ENCODE data around the gene LPCAT4. TPM values are rescaled to one million over a fixed set of nuclear protein-coding genes. Genes with fewer than 3 reads are reported as not detected.

LPCAT4 gene
- total RNA-seq, 2 experiments from 2014 or later = 44.3 to 74.5 TPM

DNA sequence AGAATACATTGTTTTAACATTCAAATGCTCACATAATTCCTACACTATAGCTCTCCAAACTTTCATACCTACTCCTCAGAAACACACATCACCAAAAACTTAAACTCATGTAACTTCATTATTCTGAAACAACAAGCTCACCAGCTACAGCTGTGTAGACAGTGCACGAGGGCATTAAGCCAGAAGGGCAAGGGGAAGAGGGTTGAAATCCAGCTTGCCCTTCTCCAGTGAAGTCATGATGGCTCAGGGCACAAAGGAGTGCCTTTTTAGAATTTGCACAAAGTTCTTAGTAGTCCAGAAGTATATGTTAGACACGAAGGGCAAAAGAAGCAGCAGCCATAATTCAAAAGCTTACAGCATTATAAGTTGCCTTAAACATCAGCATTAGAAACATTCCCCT lies 38.0 kb downstream of the LPCAT4 start:
- no peaks in the 10 kb centered on the region for H3K9me3 ChIP-seq (ENCODE audit: low read length)
- H3K4me1 ChIP-seq (ENCODE audit: insufficient read depth, low read length, poor library complexity, severe bottlenecking) = peaks cover 11% of the 10 kb centered on the region
- DNase-seq (ENCODE audit: low spot score) = no peak
- CTCF ChIA-PET (ENCODE audit: unreplicated experiment) = no interaction called here
- H3K27ac ChIP-seq (ENCODE audit: low read depth, low read length, poor library complexity, severe bottlenecking) = no peak overlapping the region
- H4K20me1 ChIP-seq (ENCODE audit: insufficient read depth, low read length) = no peaks in the 10 kb centered on the region
- no TSS peak for BruUV-seq (replicated peaks)
- H3K4me2 ChIP-seq (ENCODE audit: low read length) = no peak overlapping the region
- H3K9me2 ChIP-seq (ENCODE audit: insufficient read depth, low read length) = no peaks in the 10 kb centered on the region
- intact Hi-C loops (cut with micrococcal nuclease; ENCODE audit: unreplicated experiment) = no loop called here
- POLR2A ChIA-PET = interaction anchor here (0.6 to 2.0 kb wide), 8 partner anchors 10 to 290 kb away, joined by 3 to 6 read pairs (median 3); partner anchors contain the start of genes AVEN, NOP10 and NUTM1
- H2AFZ ChIP-seq (ENCODE audit: low read length) = no peak overlapping the region
- no peak for TF ChIP-seq EZH2phosphoT487 (IDR thresholded peaks at IDR 0.05; ENCODE audit: borderline replicate concordance, low read depth, low read length)
- TF ChIP-seq, protein P1, sequence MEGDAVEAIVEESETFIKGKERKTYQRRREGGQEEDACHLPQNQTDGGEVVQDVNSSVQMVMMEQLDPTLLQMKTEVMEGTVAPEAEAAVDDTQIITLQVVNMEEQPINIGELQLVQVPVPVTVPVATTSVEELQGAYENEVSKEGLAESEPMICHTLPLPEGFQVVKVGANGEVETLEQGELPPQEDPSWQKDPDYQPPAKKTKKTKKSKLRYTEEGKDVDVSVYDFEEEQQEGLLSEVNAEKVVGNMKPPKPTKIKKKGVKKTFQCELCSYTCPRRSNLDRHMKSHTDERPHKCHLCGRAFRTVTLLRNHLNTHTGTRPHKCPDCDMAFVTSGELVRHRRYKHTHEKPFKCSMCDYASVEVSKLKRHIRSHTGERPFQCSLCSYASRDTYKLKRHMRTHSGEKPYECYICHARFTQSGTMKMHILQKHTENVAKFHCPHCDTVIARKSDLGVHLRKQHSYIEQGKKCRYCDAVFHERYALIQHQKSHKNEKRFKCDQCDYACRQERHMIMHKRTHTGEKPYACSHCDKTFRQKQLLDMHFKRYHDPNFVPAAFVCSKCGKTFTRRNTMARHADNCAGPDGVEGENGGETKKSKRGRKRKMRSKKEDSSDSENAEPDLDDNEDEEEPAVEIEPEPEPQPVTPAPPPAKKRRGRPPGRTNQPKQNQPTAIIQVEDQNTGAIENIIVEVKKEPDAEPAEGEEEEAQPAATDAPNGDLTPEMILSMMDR (conservative IDR thresholded peaks at IDR 0.05; ENCODE audit: low read length) = no peak
- H3K79me2 ChIP-seq (ENCODE audit: insufficient read depth, low read depth, low read length) = no peaks in the 10 kb centered on the region
- H3K36me3 ChIP-seq (ENCODE audit: insufficient read depth, low read length) = no peaks in the 10 kb centered on the region
- no peak overlapping the region for H3K4me3 ChIP-seq (ENCODE audit: low read depth, low read length, poor library complexity, severe bottlenecking)

DNA sequence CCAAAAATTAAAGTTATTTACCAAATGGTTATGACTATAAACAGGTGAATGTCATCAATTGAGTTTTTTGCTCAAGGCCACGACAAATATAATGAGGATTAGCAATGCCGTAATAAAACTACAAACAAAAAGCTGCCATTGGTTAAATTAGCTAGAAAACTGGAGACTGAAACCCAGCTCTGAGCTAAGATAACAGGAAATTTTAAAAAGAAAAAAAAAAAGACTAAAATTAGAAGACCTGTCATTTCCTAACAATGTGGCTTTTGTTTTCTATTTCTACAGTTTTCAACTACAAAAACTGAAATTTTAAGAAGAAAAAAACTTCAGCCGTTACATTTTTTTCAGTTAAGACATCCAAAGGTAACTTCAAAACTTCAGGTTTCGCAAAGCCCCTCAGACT lies 39.1 kb downstream of the LPCAT4 start:
- H3K9me3 ChIP-seq (ENCODE audit: low read length) = no peaks in the 10 kb centered on the region
- no peaks in the 10 kb centered on the region for H3K9me2 ChIP-seq (ENCODE audit: insufficient read depth, low read length)
- BruUV-seq (replicated peaks) = no TSS peak
- H3K27ac ChIP-seq (ENCODE audit: low read depth, low read length, poor library complexity, severe bottlenecking) = no peak overlapping the region
- no peaks in the 10 kb centered on the region for H3K79me2 ChIP-seq (ENCODE audit: insufficient read depth, low read depth, low read length)
- no peak for DNase-seq (ENCODE audit: low spot score)
- no peak overlapping the region for H3K4me2 ChIP-seq (ENCODE audit: low read length)
- no peak for TF ChIP-seq EZH2phosphoT487 (IDR thresholded peaks at IDR 0.05; ENCODE audit: borderline replicate concordance, low read depth, low read length)
- ChIA-PET CTCF (ENCODE audit: unreplicated experiment) (no interaction called here), POLR2A (interaction anchor here (0.6 to 2.0 kb wide), 8 partner anchors 9 to 289 kb away, joined by 3 to 6 read pairs (median 4); partner anchors contain the start of gene AVEN)
- intact Hi-C loops (cut with micrococcal nuclease; ENCODE audit: unreplicated experiment) = no loop called here
- H3K4me1 ChIP-seq (ENCODE audit: insufficient read depth, low read length, poor library complexity, severe bottlenecking) = peaks cover 6% of the 10 kb centered on the region
- H3K4me3 ChIP-seq (ENCODE audit: low read depth, low read length, poor library complexity, severe bottlenecking) = no peak overlapping the region
- H4K20me1 ChIP-seq (ENCODE audit: insufficient read depth, low read length) = no peaks in the 10 kb centered on the region
- no peaks in the 10 kb centered on the region for H3K36me3 ChIP-seq (ENCODE audit: insufficient read depth, low read length)
- H2AFZ ChIP-seq (ENCODE audit: low read length) = no peak overlapping the region

DNA sequence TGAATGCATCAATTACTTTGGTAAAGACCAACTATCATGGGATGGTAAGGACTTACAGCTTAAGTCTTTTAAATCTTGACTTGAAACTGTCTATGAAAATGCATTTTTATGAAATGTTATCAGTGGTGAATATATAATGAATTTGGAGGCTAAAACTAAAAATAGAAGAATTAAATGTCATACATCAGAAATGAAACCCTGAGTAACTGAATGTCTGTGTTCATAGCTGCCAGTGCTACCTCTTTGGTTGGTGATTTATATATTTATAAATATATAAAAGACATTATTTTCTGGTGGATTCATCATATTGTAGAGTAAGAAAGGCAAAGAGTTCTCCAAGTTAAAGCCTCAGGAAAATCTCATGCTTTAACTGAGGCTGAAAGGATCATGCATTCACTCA lies 41.6 kb downstream of the LPCAT4 start:
- H4K20me1 ChIP-seq (ENCODE audit: insufficient read depth, low read length) = no peaks in the 10 kb centered on the region
- H3K4me3 ChIP-seq (ENCODE audit: low read depth, low read length, poor library complexity, severe bottlenecking) = no peak overlapping the region
- H3K4me2 ChIP-seq (ENCODE audit: low read length) = no peak overlapping the region
- no peak for TF ChIP-seq EZH2phosphoT487 (IDR thresholded peaks at IDR 0.05; ENCODE audit: borderline replicate concordance, low read depth, low read length)
- TF ChIP-seq, protein P1 (conservative IDR thresholded peaks at IDR 0.05; ENCODE audit: low read length) = no peak
- no TSS peak for BruUV-seq (replicated peaks)
- intact Hi-C loops (cut with micrococcal nuclease; ENCODE audit: unreplicated experiment) = no loop called here
- CTCF ChIA-PET (ENCODE audit: unreplicated experiment) = no interaction called here
- no peaks in the 10 kb centered on the region for H3K9me2 ChIP-seq (ENCODE audit: insufficient read depth, low read length)
- H3K4me1 ChIP-seq (ENCODE audit: insufficient read depth, low read length, poor library complexity, severe bottlenecking) = peaks cover 6% of the 10 kb centered on the region
- no peaks in the 10 kb centered on the region for H3K36me3 ChIP-seq (ENCODE audit: insufficient read depth, low read length)
- no peaks in the 10 kb centered on the region for H3K79me2 ChIP-seq (ENCODE audit: insufficient read depth, low read depth, low read length)
- no peak overlapping the region for H2AFZ ChIP-seq (ENCODE audit: low read length)
- no peak overlapping the region for H3K27ac ChIP-seq (ENCODE audit: low read depth, low read length, poor library complexity, severe bottlenecking)
- POLR2A ChIA-PET = interaction anchor here (1.0 to 1.5 kb wide), 3 partner anchors 9 to 18 kb away, joined by 3 to 4 read pairs (median 3); partner anchors contain the start of genes NOP10 and NUTM1
- no peaks in the 10 kb centered on the region for H3K9me3 ChIP-seq (ENCODE audit: low read length)
- no peak for DNase-seq (ENCODE audit: low spot score)

Measured in OCI-LY7 (cell line).